ENCODE measurements around the gene MANSC4. TPM values are rescaled to one million over a fixed set of nuclear protein-coding genes. Genes with fewer than 3 reads are reported as not detected.

Gene MANSC4
- total and polyA plus RNA-seq, 9 of the 15 experiments (the other 6 are each of a cell fraction or from before 2014, with no cell fraction given): not detected

DNA sequence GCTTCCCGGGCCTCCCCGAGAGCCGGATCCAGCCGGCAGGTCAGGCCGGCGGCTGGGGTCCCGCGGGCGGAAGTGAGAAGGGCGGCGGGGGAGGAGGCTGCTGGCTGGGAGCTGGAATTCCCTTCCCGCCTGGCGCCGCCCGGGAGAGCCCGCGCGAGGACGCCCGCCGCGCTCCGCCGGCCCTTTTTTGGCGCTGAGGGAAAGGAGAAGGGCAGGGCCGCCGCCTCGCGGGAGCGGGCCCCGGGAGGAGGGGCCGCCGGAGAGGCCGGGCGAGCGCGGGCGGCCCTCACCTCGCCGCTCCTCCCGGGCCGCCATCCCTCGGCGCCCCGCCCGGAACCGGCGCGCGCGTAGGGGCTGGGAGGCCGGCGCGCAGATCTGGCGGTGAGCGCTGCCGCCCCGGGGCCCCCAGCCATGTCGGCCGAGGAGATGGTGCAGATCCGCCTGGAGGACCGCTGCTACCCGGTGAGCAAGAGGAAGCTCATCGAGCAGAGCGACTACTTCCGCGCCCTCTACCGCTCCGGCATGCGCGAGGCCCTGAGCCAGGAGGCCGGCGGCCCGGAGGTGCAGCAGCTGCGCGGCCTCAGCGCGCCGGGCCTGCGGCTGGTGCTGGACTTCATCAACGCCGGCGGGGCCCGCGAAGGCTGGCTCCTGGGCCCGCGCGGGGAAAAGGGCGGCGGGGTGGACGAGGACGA is at the start of gene MANSC4, which contains the start of gene KLHL42 (continued):
- peak; percentile 81; the same call in 1 of the 2 replicates for TF ChIP-seq PHF8 (IDR thresholded peaks at IDR 0.05; ENCODE audit: borderline replicate concordance, low read length)
- 0 out of 2 replicates have a peak, but pooled peaks have one; percentile 10 for TF ChIP-seq TCF3 (CRISPR knock-in tag; IDR thresholded peaks at IDR 0.05)
- TF ChIP-seq, protein P1, sequence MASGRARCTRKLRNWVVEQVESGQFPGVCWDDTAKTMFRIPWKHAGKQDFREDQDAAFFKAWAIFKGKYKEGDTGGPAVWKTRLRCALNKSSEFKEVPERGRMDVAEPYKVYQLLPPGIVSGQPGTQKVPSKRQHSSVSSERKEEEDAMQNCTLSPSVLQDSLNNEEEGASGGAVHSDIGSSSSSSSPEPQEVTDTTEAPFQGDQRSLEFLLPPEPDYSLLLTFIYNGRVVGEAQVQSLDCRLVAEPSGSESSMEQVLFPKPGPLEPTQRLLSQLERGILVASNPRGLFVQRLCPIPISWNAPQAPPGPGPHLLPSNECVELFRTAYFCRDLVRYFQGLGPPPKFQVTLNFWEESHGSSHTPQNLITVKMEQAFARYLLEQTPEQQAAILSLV (tag; IDR thresholded peaks at IDR 0.05): no peak
- no peak for TF ChIP-seq BRF1 (IDR thresholded peaks at IDR 0.05; ENCODE audit: borderline replicate concordance, extremely low read depth, insufficient read length)
- TF ChIP-seq ZFP36 (IDR thresholded peaks at IDR 0.05; ENCODE audit: low read depth, low read length, partially characterized antibody): no peak
- no peak for TF ChIP-seq PHB (CRISPR knock-in tag; IDR thresholded peaks at IDR 0.05)
- TF ChIP-seq ZNF212 (CRISPR knock-in tag; IDR thresholded peaks at IDR 0.05): no peak
- TF ChIP-seq CHD1 (IDR thresholded peaks at IDR 0.05; ENCODE audit: low read length): peak; percentile 62
- TF ChIP-seq RBFOX2 (IDR thresholded peaks at IDR 0.05; ENCODE audit: low read depth, low read length): peak; percentile 85
- TF ChIP-seq SRF (CRISPR knock-in tag; IDR thresholded peaks at IDR 0.05): no peak; a peak in 1 of 4 replicates
- TF ChIP-seq, protein P2, sequence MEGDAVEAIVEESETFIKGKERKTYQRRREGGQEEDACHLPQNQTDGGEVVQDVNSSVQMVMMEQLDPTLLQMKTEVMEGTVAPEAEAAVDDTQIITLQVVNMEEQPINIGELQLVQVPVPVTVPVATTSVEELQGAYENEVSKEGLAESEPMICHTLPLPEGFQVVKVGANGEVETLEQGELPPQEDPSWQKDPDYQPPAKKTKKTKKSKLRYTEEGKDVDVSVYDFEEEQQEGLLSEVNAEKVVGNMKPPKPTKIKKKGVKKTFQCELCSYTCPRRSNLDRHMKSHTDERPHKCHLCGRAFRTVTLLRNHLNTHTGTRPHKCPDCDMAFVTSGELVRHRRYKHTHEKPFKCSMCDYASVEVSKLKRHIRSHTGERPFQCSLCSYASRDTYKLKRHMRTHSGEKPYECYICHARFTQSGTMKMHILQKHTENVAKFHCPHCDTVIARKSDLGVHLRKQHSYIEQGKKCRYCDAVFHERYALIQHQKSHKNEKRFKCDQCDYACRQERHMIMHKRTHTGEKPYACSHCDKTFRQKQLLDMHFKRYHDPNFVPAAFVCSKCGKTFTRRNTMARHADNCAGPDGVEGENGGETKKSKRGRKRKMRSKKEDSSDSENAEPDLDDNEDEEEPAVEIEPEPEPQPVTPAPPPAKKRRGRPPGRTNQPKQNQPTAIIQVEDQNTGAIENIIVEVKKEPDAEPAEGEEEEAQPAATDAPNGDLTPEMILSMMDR (IDR thresholded peaks at IDR 0.05 in 2 of 3, conservative IDR thresholded peaks at IDR 0.05 in 1 of 3; ENCODE audit: insufficient read depth in 2 of 3, low read depth in 1 of 3, low read length in 3 of 3): no peak
- no peak for TF ChIP-seq ZNF324 (CRISPR knock-in tag; IDR thresholded peaks at IDR 0.05)
- TF ChIP-seq FOS (IDR thresholded peaks at IDR 0.05; ENCODE audit: extremely low read depth, insufficient read length): no peak
- TF ChIP-seq ZNF384 (IDR thresholded peaks at IDR 0.05; ENCODE audit: low read depth, low read length): no peak
- TF ChIP-seq ZNF354B (CRISPR knock-in tag; IDR thresholded peaks at IDR 0.05): no peak
- TF ChIP-seq ZNF695 (CRISPR knock-in tag; IDR thresholded peaks at IDR 0.05): no peak
- TF ChIP-seq NR2C2 (CRISPR knock-in tag; IDR thresholded peaks at IDR 0.05): 0 out of 2 replicates have a peak, but pooled peaks have one; percentile 58
- TF ChIP-seq NR2C2 (tag; IDR thresholded peaks at IDR 0.05): peak; percentile 64
- no peak for TF ChIP-seq CEBPG (CRISPR knock-in tag; IDR thresholded peaks at IDR 0.05)
- TF ChIP-seq CEBPG (tag; conservative IDR thresholded peaks at IDR 0.05 in 1 of 2, IDR thresholded peaks at IDR 0.05 in 1 of 2): no peak
- 0 out of 2 replicates have a peak, but pooled peaks have one; percentile 20 for TF ChIP-seq HIVEP1 (CRISPR knock-in tag; IDR thresholded peaks at IDR 0.05)
- TF ChIP-seq, protein P3, sequence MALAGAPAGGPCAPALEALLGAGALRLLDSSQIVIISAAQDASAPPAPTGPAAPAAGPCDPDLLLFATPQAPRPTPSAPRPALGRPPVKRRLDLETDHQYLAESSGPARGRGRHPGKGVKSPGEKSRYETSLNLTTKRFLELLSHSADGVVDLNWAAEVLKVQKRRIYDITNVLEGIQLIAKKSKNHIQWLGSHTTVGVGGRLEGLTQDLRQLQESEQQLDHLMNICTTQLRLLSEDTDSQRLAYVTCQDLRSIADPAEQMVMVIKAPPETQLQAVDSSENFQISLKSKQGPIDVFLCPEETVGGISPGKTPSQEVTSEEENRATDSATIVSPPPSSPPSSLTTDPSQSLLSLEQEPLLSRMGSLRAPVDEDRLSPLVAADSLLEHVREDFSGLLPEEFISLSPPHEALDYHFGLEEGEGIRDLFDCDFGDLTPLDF (CRISPR knock-in tag; IDR thresholded peaks at IDR 0.05): no peak
- TF ChIP-seq ELF1 (tag; IDR thresholded peaks at IDR 0.05): peak; percentile 71; the same call in 1 of the 2 replicates
- no peak for TF ChIP-seq PHF21A (IDR thresholded peaks at IDR 0.05; ENCODE audit: borderline replicate concordance, low read depth)
- TF ChIP-seq NR2C1 (IDR thresholded peaks at IDR 0.05): no peak
- TF ChIP-seq NR2C1 (tag; IDR thresholded peaks at IDR 0.05): no peak
- no peak for TF ChIP-seq HDAC3 (IDR thresholded peaks at IDR 0.05; ENCODE audit: borderline replicate concordance, partially characterized antibody)

Measured in K562 (cell line).